Upper lobe of left lung (tissue), 4 donors: ENCODE data around the gene PTPRJ.

ENCODE experiments used
- EP300 ChIP-seq, 4 donors: sonication (generic); formaldehyde crosslinking; IDR thresholded peaks; one replicate each; pipeline ENCODE4 v1.5.1; 2017; ENCODE audit warnings: antibody characterized with exemption in 4 of 4, control low read depth in 2 of 4
- POLR2A ChIP-seq, 4 donors: fragments of 450-650 bp; IDR thresholded peaks; one replicate each; pipeline ENCODE4 v1.5.1; 2016 to 2017; ENCODE audit warnings: antibody characterized with exemption in 4 of 4, mild to moderate bottlenecking in 2 of 4
- TF ChIP-seq, protein P1 (sequence below), 6 experiments: fragments of 450-650 bp in 4 of 6; fragments of 200-600 bp in 2 of 6; sonication (generic) in 2 of 6; IDR thresholded peaks; one replicate each; pipeline ENCODE4 v1.5.1; 2016 to 2019; ENCODE audit warnings: antibody characterized with exemption in 6 of 6

DNA sequence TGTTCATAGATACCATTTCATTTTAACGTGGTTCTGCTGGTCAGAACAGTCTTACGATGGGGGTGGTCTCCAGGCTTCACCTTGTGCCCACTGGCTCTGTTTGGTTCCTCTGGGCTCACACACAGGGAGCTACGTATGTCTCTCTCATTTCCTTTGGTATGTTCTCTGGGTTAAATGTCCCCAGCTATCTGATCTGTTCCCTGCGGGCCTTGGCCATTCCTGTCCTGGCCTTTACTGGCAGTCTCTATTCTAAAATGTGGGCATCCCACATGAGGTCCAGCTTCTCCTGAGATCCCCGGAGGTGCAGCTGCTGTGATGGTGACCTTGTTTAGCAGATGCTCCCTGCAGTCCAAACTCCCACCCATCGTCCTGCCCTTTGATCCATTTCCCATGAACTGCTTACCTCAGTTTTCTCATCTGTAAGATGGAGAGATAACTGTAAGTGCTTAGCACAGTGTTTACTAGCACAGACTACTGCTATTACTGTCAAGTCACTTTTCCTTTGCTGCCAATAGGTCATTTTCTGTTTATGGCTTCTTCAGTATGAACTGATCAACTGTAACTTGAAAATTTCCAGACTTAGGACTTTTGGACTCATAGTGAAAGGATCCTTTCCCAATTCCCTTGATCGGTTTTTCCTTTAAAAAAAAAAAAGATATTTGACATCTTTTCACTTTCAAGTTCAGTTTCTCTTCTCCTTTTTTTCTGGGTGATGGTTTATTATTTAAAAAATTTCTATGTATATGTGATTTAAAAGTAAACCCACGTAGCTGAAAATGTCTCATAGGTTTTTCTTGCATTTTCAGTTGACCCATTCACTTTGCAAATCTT lies 92.9 kb downstream of the PTPRJ start:
- TF ChIP-seq, protein P1, sequence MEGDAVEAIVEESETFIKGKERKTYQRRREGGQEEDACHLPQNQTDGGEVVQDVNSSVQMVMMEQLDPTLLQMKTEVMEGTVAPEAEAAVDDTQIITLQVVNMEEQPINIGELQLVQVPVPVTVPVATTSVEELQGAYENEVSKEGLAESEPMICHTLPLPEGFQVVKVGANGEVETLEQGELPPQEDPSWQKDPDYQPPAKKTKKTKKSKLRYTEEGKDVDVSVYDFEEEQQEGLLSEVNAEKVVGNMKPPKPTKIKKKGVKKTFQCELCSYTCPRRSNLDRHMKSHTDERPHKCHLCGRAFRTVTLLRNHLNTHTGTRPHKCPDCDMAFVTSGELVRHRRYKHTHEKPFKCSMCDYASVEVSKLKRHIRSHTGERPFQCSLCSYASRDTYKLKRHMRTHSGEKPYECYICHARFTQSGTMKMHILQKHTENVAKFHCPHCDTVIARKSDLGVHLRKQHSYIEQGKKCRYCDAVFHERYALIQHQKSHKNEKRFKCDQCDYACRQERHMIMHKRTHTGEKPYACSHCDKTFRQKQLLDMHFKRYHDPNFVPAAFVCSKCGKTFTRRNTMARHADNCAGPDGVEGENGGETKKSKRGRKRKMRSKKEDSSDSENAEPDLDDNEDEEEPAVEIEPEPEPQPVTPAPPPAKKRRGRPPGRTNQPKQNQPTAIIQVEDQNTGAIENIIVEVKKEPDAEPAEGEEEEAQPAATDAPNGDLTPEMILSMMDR (IDR thresholded peaks at IDR 0.05), result no peak
- TF ChIP-seq POLR2A (IDR thresholded peaks at IDR 0.05), result no peak
- no peak for TF ChIP-seq EP300 (IDR thresholded peaks at IDR 0.05)
